H1 (cell line): ENCODE results near the gene RPS6KA6. TPM values are rescaled to one million over a fixed set of nuclear protein-coding genes. Genes with fewer than 3 reads are reported as not detected.

Source experiments
- CTCF ChIA-PET: fragments of 300-600 bp; sonication (Branson Sonifier 250); formaldehyde crosslinking; loops from one replicate; lab custom pipeline; 2021; ENCODE audit not compliant: partially characterized antibody; lab: Charles Lee
- POLR2A ChIA-PET: fragments of 300-600 bp; sonication (Branson Sonifier 250); formaldehyde crosslinking; loops from one replicate; lab custom pipeline; 2021; ENCODE audit warnings: inconsistent platforms; ENCODE audit not compliant: partially characterized antibody; lab: Charles Lee
- DNase-seq, 2 experiments: peaks; one replicate each; pipeline versions ENCODE4 v3.0.0 to v3.0.0-alpha.2; 2010 to 2022; ENCODE audit warnings: low spot score in 2 of 2, low read depth in 1 of 2, mixed read lengths in 1 of 2
- FAIRE-seq: peaks from 2 replicates; lab custom pipeline; 2011; peaks lifted over from hg19 to GRCh38; lab: Jason Lieb, UNC
- H2AFZ ChIP-seq: 2 replicates; pipeline ENCODE4 v1.8.1; 2012; ENCODE audit warnings: low read length, inconsistent platforms
- H2AK5ac ChIP-seq: 2 replicates; pipeline ENCODE4 v1.6.1; 2013; ENCODE audit warnings: low read depth, low read length
- H2BK120ac ChIP-seq: replicated peaks from 2 replicates; pipeline ENCODE3; 2013; ENCODE audit warnings: low read depth, low read length, inconsistent platforms
- H2BK12ac ChIP-seq: 2 replicates; pipeline ENCODE4 v1.6.1; 2013; ENCODE audit warnings: low read depth, low read length
- H2BK15ac ChIP-seq: 2 replicates; pipeline ENCODE4 v1.6.1; 2013; ENCODE audit warnings: low read length
- H2BK20ac ChIP-seq: 2 replicates; pipeline ENCODE4 v1.6.1; 2013; ENCODE audit warnings: low read length
- H2BK5ac ChIP-seq: 2 replicates; pipeline ENCODE4 v1.6.1; 2013; ENCODE audit warnings: low read depth, low read length
- H3K14ac ChIP-seq: 2 replicates; pipeline ENCODE4 v1.6.1; 2013; ENCODE audit warnings: inconsistent platforms; ENCODE audit not compliant: insufficient read length
- H3K18ac ChIP-seq: 2 replicates; pipeline ENCODE4 v1.6.1; 2013; ENCODE audit warnings: low read length; ENCODE audit errors: extremely low read depth
- H3K23ac ChIP-seq: 2 replicates; pipeline ENCODE4 v1.6.1; 2013; ENCODE audit warnings: inconsistent platforms; ENCODE audit not compliant: insufficient read length
- H3K23me2 ChIP-seq: 2 replicates; pipeline ENCODE4 v1.6.1; 2013; ENCODE audit warnings: low read depth, low read length
- H3K27ac ChIP-seq: 2 replicates; pipeline ENCODE4 v1.6.1; 2011; ENCODE audit warnings: low read depth, low read length, inconsistent platforms
- H3K27me3 ChIP-seq, 4 experiments: replicated peaks in 1 of 4; 1 replicate in 1 of 4; 2 replicates in 3 of 4; pipeline versions ENCODE4 v1.6.1 to v1.8.1; 2011 to 2013; ENCODE audit warnings: low read length in 3 of 4, mild to moderate bottlenecking in 3 of 4, inconsistent platforms in 2 of 4, mixed read lengths in 2 of 4, moderate library complexity in 1 of 4; ENCODE audit not compliant: control insufficient read depth in 3 of 4, insufficient read depth in 3 of 4; ENCODE audit errors: extremely low read depth in 1 of 4
- H3K36me3 ChIP-seq, 4 experiments: 2 replicates each; pipeline versions ENCODE4 v1.6.1 to v1.8.1; 2011 to 2013; ENCODE audit warnings: mild to moderate bottlenecking in 4 of 4, low read length in 3 of 4, moderate library complexity in 2 of 4, control low read depth in 1 of 4, inconsistent platforms in 1 of 4; ENCODE audit not compliant: insufficient read depth in 4 of 4, control insufficient read depth in 2 of 4
- H3K4ac ChIP-seq: replicated peaks from 2 replicates; pipeline ENCODE3; 2013; ENCODE audit warnings: low read length, low read depth, mixed read lengths, inconsistent platforms; ENCODE audit not compliant: insufficient read length
- H3K4me1 ChIP-seq, 4 experiments: replicated peaks in 1 of 4; 1 replicate in 1 of 4; 2 replicates in 3 of 4; pipeline versions ENCODE4 v1.6.1 to v1.8.1; 2011 to 2013; ENCODE audit warnings: low read length in 3 of 4, inconsistent platforms in 2 of 4, mixed read lengths in 1 of 4; ENCODE audit not compliant: insufficient read depth in 4 of 4, control insufficient read depth in 3 of 4
- H3K4me2 ChIP-seq, 2 experiments: 2 replicates each; pipeline versions ENCODE4 v1.6.1 to v1.8.1; 2011 to 2013; ENCODE audit warnings: low read depth in 2 of 2, low read length in 2 of 2, control low read depth in 1 of 2, inconsistent platforms in 1 of 2, mild to moderate bottlenecking in 1 of 2; ENCODE audit not compliant: insufficient read depth in 1 of 2
- H3K4me3 ChIP-seq, 4 experiments: fragments of 200-600, 300-600 bp in 1 of 4; sonication (generic), shearing (Covaris generic), sonication (Bioruptor Twin) in 1 of 4; 2 replicates each; pipeline versions ENCODE4 v1.5.1 to v1.8.1; 2011 to 2016; ENCODE audit warnings: low read length in 4 of 4, low read depth in 3 of 4, control low read depth in 2 of 4, inconsistent platforms in 2 of 4, mild to moderate bottlenecking in 2 of 4, mixed read lengths in 1 of 4, moderate library complexity in 1 of 4; ENCODE audit not compliant: insufficient read depth in 2 of 4; ENCODE audit errors: extremely low read depth in 1 of 4
- H3K56ac ChIP-seq: replicated peaks from 2 replicates; pipeline ENCODE3; 2013; ENCODE audit warnings: low read depth, mild to moderate bottlenecking, mixed read lengths, low read length, inconsistent platforms; ENCODE audit not compliant: insufficient read length
- H3K79me1 ChIP-seq: 2 replicates; pipeline ENCODE4 v1.6.1; 2013; ENCODE audit warnings: low read depth, low read length, control low read depth
- H3K79me2 ChIP-seq, 2 experiments: 2 replicates each; pipeline versions ENCODE4 v1.6.1 to v1.8.1; 2012 to 2013; ENCODE audit warnings: low read length in 2 of 2, mild to moderate bottlenecking in 2 of 2, inconsistent platforms in 1 of 2; ENCODE audit not compliant: insufficient read depth in 2 of 2, control insufficient read depth in 1 of 2
- H3K9ac ChIP-seq, 4 experiments: replicated peaks in 1 of 4; 1 replicate in 1 of 4; 2 replicates in 3 of 4; pipeline versions ENCODE4 v1.6.1 to v1.8.1; 2011 to 2013; ENCODE audit warnings: low read depth in 3 of 4, low read length in 3 of 4, control low read depth in 2 of 4, mild to moderate bottlenecking in 2 of 4, moderate library complexity in 2 of 4, inconsistent platforms in 1 of 4; ENCODE audit errors: extremely low read depth in 1 of 4
- H3K9me3 ChIP-seq, 2 experiments: 2 replicates each; pipeline versions ENCODE4 v1.6.1 to v1.8.1; 2012 to 2013; ENCODE audit warnings: mild to moderate bottlenecking in 2 of 2, moderate library complexity in 2 of 2, control low read depth in 1 of 2, inconsistent platforms in 1 of 2, low read depth in 1 of 2, low read length in 1 of 2, mixed read lengths in 1 of 2; ENCODE audit not compliant: insufficient read depth in 2 of 2
- H4K20me1 ChIP-seq, 2 experiments: replicated peaks in 1 of 2; 2 replicates each; pipeline versions ENCODE3 to v1.8.1; 2011 to 2013; ENCODE audit warnings: inconsistent platforms in 2 of 2, low read length in 2 of 2, mild to moderate bottlenecking in 1 of 2; ENCODE audit not compliant: insufficient read depth in 2 of 2, control insufficient read depth in 1 of 2
- H4K5ac ChIP-seq: 2 replicates; pipeline ENCODE4 v1.6.1; 2013; ENCODE audit warnings: low read length, low read depth, mixed read lengths, inconsistent platforms; ENCODE audit not compliant: insufficient read length
- H4K8ac ChIP-seq: 2 replicates; pipeline ENCODE4 v1.8.0; 2013; ENCODE audit warnings: mild to moderate bottlenecking, moderate library complexity, low read length, inconsistent platforms; ENCODE audit not compliant: insufficient read depth; ENCODE audit errors: extremely low read depth
- H4K91ac ChIP-seq: replicated peaks from 2 replicates; pipeline ENCODE3; 2013; ENCODE audit warnings: low read length, mixed read lengths, inconsistent platforms; ENCODE audit not compliant: insufficient read length
- BRCA1 ChIP-seq: IDR thresholded peaks from 2 replicates; pipeline ENCODE4 v1.6.1; 2012; ENCODE audit warnings: low read depth, low read length, improper control_type of control experiment
- CBX5 ChIP-seq: fragments of 300-800, 300-1000 bp; sonication (generic); IDR thresholded peaks from 2 replicates; pipeline ENCODE4 v1.7.1; 2016; ENCODE audit warnings: antibody characterized with exemption, low read length, low read depth
- EP300 ChIP-seq, 2 experiments: IDR thresholded peaks; 1 replicate in 1 of 2; 2 replicates in 1 of 2; pipeline ENCODE4 v1.6.1; 2011 to 2012; ENCODE audit warnings: low read depth in 2 of 2, low read length in 2 of 2, mild to moderate bottlenecking in 2 of 2, borderline replicate concordance in 1 of 2, inconsistent platforms in 1 of 2, moderate library complexity in 1 of 2
- HDAC2 ChIP-seq, 2 experiments: fragments of 300-600 bp in 1 of 2; sonication (generic) in 1 of 2; IDR thresholded peaks; 2 replicates each; pipeline ENCODE4 v1.6.1; 2011 to 2012; ENCODE audit warnings: low read depth in 2 of 2, low read length in 2 of 2, mild to moderate bottlenecking in 2 of 2, moderate library complexity in 2 of 2, borderline replicate concordance in 1 of 2, inconsistent platforms in 1 of 2
- NANOG ChIP-seq: IDR thresholded peaks from 2 replicates; pipeline ENCODE4 v1.6.1; 2011; ENCODE audit warnings: low read length, low read depth, mild to moderate bottlenecking, inconsistent platforms; ENCODE audit not compliant: insufficient read depth, poor library complexity, severe bottlenecking
- SIX5 ChIP-seq: IDR thresholded peaks from 2 replicates; pipeline ENCODE4 v1.6.1; 2011; ENCODE audit warnings: mild to moderate bottlenecking, low read depth, low read length
- TBP ChIP-seq: IDR thresholded peaks from 2 replicates; pipeline ENCODE4 v1.6.1; 2011; ENCODE audit warnings: low read depth, low read length, improper control_type of control experiment
- WGBS, 2 experiments: shearing (Covaris generic) in 1 of 2; methylation state at CpG; one replicate each; pipeline versions ENCODE4 v1.1.6 to v1.1.7; 2013 to 2015; ENCODE audit warnings: low lambda C conversion rate in 2 of 2, mixed read lengths in 2 of 2, inconsistent platforms in 1 of 2, low coverage in 1 of 2, missing lambda C conversion rate in 1 of 2; ENCODE audit not compliant: insufficient replicate concordance in 2 of 2, insufficient coverage in 1 of 2, insufficient read length in 1 of 2; ENCODE audit errors: extremely low coverage in 1 of 2, missing lambda C conversion rate in 1 of 2; 5-methylcytosine and 5-hydroxymethylcytosine counted together
- polyA plus RNA-seq, 7 experiments: library from polyadenylated mRNA; depleted of rRNA in 3 of 7; stranded (reverse) in 5 of 7; unstranded in 2 of 7; fragments of >200 nt in 5 of 7; fragments of 200-250 nt in 2 of 7; gene quantifications; 1 replicate in 5 of 7; 2 replicates in 1 of 7; 4 replicates in 1 of 7; pipeline versions ENCODE4 v1.2.1 to v1.2.3, GENCODE V29; 2011 to 2013; ENCODE audit warnings: missing spikeins in 2 of 7, mixed read lengths in 2 of 7
- total RNA-seq: library from RNA; stranded (reverse); fragmentation: NEBNext Ultra II Directional; extraction: Animal tissue kit (Norgen Biotek cat#: 25700); gene quantifications from 2 replicates; pipeline ENCODE4 v1.2.1, GENCODE V29; 2021

Gene RPS6KA6
- total and polyA plus RNA-seq, 2 of the 8 experiments (the other 6 are each of a cell fraction or from before 2014, with no cell fraction given) = 3.5 to 14.6 TPM

GRCh38 chrX:84175274-84175673 lies 12.7 kb downstream of the RPS6KA6 start:
- Histone ChIP-seq H3K23ac (no peak overlapping the region), H3K9me3 (no peaks in the 10 kb centered on the region), H2BK12ac (no peak overlapping the region), H3K4ac (no peak overlapping the region), H2BK120ac (no peak overlapping the region), H2AK5ac (no peak overlapping the region), H3K27ac (no peak overlapping the region), H3K56ac (no peak overlapping the region), H3K36me3 (no peaks in the 10 kb centered on the region), H4K5ac (no peak overlapping the region), H2BK20ac (no peak overlapping the region), H3K9ac (no peak overlapping the region), H3K27me3 (no peaks in the 10 kb centered on the region), H4K91ac (no peak overlapping the region), H4K8ac (no peak overlapping the region), H3K23me2 (no peaks in the 10 kb centered on the region), H2AFZ (no peak overlapping the region), H2BK5ac (no peak overlapping the region), H3K14ac (no peak overlapping the region), H2BK15ac (no peak overlapping the region), H3K79me2 (no peaks in the 10 kb centered on the region), H3K18ac (no peak overlapping the region), H4K20me1 (no peaks in the 10 kb centered on the region), H3K4me1 (no peaks in the 10 kb centered on the region), H3K4me3 (no peak overlapping the region), H3K4me2 (no peak overlapping the region), H3K79me1 (no peaks in the 10 kb centered on the region)
- CTCF ChIA-PET = no interaction called here
- 91% methylated on average over 3 of the region's 3 CpGs; no CpG with 5 or more reads in 1 of the 2 experiments for WGBS, 2 experiments
- FAIRE-seq (no peak), DNase-seq (no peak)
- POLR2A ChIA-PET = no interaction called here
- TF ChIP-seq EP300 (IDR thresholded peaks at IDR 0.05; ENCODE audit: borderline replicate concordance in 1 of 2, low read depth in 2 of 2, low read length in 2 of 2) (no peak), SIX5 (no peak), HDAC2 (IDR thresholded peaks at IDR 0.05; ENCODE audit: borderline replicate concordance in 1 of 2, low read depth in 2 of 2, low read length in 2 of 2) (no peak), BRCA1 (no peak), TBP (no peak), CBX5 (no peak), NANOG (no peak)
